ENCODE data around the gene ARHGEF7.

ARHGEF7 gene

DNA sequence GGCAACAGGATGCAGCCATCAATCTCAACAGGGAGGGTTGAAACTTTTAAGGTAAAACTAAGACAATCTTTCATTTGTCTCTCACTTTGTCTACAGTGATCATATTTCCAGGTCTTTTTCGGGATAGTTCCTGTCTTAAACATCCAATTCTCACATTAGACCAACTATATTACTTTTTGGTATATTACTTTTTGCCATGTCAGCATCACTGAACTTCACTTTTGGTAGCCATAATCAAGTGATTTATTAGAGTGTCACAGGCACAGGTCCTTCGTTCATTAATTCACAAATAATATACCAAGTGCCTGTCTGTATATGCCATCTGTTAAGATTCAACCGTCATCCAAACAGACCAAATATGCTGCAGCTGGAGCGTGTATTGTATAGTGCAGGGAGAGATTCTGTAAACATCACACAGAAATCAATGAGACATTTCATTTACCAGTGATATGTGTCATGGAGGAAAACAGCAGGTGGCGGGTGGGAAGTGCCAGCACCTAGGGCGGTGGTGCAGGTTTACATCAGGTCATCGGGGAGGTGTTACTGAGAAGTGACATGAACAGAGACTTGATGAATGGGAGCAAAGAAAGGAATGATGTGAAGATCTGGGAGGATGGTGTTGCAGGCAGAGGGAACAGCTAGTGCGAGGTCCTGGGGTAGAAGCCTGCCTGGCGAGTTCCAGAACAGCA is 24.9 kb downstream of the ARHGEF7 start:
- no peak for DNase-seq

DNA sequence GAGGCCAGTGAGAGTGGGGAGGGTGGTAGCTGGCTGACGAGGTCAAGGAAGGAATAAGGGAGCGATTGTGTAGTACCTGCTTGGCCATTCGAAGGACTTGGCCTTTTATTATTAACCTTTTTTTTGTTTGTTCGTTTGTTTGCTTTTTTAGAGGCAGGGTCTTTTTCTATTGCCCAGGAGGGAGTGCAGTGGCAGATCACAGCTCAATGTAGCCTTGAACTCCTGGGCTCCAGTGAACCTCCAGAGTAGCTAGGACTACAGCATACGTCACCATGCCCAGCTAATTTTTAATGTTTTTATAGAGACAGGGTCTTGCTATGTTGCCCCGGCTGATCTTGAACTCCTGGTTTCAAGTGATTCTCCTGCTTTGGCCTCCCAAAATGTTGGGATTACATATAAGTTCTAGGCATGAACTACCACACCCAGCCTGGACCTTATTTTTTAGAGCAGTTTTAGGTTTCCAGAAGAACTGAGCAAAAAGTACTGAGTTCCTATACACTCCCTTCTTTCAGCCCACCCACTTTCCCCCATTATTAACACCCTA is 25.5 kb downstream of the ARHGEF7 start:
- no peak for DNase-seq

GRCh38 chr13:111142472-111142871 is 27.4 kb downstream of the ARHGEF7 start:
- DNase-seq, result no peak

- DNase-seq, result no peak
Observed at GRCh38 chr13:111143865-111144540, 28.9 kb downstream of the ARHGEF7 start.

DNA sequence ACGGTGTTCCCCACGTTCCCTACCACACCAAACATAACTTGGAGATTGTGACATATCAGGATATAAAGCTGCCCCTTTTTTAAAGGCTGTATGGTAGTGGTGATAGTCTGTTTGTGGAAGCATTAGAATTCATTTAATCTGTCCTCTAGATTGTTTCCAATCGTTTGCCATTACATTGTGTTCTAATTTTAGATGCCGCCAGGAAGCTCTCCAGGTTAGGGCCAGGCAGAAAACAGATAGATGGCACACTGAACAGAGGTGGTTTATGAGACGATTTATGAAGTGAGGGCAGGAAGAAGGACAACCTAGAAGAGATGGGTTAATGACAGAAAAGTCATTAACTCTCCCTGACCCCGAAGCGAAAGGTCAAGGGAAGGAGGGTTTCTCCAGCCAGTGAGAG is 30.0 kb downstream of the ARHGEF7 start:
- DNase-seq, result no peak

- DNase-seq, result no peak
Observed at GRCh38 chr13:111145506-111145905, 30.4 kb downstream of the ARHGEF7 start.

- no peak for DNase-seq
Observed at GRCh38 chr13:111152844-111153243, 37.7 kb downstream of the ARHGEF7 start.

- DNase-seq, result peak; percentile 94
Observed at GRCh38 chr13:111153279-111153976, 38.3 kb downstream of the ARHGEF7 start.

DNA sequence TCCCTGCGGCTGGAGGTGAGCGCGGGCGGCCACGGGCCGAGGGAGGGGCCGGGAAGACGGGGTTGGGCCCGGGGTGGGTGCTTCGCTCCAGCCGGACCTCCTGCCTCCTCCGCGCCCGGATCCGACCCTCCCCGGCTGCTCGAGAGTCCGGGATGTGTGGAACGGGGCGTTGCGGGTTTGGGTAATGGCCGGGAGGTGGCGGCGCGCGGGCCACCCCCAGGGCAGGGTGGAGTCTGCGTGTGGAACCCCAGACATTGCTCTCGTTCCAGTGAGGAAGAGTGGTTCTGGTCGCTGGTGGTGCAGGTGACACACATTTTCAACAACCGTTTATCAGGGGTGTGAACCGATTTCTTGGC is 38.8 kb downstream of the ARHGEF7 start:
- peak; percentile 33 to 40 for DNase-seq

DNA sequence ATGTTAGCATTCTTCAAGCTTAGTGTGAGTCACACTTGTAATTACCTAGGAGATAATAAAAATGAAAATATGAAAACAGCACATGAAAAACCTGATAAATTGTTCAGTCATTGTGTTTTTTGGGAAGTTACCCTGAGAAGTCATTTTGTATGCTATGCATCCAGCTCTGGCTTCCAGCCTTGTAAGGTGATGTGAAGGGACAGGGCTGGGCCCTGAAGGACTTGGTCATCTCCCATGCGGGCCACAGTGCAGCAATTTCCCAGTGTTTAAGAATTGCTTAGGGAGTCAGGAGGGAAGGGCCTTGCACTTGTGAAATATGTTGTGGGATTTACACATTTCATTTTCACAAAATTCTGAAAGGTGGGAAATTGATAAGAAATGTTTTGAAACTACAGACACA is 41.3 kb downstream of the ARHGEF7 start:
- no peak for DNase-seq

- DNase-seq, result no peak
Observed at GRCh38 chr13:111158136-111158805, 43.2 kb downstream of the ARHGEF7 start.

DNA sequence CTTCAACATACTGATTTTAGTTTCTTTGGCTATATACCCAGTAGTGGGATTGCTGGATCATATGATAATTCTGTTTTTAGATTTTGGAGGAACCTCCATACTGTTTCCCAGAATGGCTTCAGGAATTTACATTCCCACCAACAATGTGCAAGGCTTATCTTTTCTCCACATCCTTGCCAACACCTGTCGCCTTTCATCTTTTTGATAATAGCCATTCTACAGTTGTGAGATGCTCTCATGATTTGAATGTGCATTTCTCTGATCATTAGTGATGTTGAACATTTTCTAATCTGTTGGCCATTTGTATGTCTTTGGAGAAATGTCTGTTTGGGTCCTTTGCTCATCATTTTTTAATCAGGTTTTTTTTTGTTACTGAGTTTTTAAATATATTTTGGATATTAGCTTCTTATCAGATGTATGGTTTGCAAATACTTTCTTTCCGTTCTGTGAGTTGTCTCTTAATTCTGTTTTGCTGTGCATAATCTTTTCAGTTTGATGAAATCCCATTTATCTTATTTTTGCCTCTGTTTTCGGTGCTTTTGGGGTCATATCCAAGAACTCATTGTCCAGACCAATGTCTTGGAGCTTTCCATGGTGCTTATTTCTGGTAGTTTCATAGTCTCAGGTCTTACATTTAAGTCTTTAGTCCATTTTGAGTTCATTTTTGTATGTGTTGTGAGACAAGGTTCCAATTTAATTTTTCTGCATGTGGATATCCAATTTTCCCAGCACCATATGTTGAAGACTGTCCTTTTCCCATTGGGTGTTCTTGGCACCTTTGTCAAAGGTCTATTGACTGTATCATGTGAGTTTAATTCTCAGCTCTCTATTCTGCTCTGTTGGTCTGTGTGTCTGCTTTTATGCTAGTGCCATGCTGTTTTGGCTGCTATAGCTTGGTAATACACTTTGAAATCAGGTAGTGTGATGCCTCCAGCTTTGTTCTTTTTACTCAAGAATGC is 44.5 kb downstream of the ARHGEF7 start:
- no peak for DNase-seq

GRCh38 chr13:111160648-111161047 is 45.5 kb downstream of the ARHGEF7 start:
- DNase-seq, result no peak

DNA sequence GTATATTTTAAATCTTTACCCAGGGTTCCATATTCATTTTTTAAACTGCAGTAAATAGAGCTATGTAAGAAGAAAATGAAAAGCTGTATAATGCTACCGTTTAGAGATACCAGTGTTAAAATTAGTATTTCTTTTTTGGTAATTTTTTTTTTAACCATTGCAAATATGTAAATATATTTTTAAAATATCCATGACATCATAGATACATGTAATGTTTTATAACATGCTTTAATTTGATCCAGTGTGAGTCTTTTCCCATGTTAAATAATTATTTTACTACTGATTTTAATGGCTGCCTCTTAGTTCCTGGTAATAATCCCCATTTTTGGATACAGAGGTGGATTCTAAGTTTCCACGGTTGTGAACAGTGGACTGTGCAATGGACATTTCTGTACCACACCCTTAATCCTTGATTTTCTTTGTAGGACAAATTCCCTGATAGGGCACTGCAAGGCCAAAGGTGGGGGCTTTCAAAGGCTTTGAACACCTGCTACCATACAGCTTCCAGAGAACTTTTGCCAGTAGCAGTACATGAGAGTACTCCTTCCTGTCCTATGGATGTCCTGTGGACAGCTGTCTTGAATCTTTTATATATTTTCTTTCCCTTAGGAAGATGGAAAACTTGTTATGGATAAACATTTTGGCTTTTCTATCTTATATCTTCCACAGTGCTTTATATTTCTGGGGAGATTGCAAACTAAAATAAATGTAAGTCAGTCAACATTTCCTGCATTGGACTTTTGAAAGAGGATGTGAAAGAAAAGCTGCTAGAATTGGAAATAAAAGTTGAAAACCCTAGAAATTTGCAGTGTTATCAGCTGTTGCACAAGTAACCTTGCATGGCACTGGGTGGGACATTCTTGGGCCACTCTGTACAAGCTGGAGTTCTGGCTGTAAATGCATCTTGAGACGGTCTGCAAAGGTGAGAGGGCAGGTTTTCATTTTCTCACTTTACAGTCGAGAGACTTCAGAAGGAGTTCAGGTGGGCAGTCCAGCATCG is 46.8 kb downstream of the ARHGEF7 start:
- DNase-seq, result no peak

DNA sequence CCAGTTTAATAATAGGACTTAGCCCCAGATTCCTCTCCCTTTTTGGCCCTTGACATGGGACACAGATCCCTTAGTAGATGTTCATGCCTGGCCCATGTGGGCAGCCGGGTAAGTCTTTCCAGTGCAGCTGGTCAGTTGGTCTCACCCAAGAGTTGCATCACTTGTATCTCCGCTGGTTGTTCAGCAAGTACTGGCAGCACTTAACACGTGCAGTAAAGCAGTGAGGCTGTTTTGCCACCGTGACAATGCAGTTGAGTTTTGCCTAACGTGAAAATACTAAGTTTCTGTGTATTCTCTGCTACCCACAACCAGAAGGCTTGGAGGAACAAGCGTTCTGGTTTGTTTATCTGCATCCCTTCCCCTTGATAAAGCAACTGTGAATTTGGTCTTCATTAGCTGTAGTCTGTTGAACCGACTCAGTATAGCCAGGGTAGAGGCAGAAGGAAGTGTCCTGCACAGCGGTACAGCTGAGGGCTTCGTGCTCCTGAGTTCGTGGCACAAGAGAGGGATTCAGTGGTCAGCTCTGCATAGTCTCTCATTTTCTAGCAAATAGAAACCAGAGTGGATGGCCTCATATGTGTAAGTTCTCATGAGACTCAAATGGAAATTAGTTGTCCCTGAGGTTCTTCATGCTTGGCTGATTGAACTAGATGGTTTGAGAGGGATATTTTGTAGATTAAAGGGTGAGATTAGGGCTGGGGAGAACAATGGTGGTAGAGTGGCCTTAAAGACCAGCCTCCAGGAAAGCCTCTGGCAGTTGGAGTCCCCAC is 50.3 kb downstream of the ARHGEF7 start:
- no peak for DNase-seq

GRCh38 chr13:111166882-111167675 is 52.0 kb downstream of the ARHGEF7 start:
- DNase-seq, result no peak

DNA sequence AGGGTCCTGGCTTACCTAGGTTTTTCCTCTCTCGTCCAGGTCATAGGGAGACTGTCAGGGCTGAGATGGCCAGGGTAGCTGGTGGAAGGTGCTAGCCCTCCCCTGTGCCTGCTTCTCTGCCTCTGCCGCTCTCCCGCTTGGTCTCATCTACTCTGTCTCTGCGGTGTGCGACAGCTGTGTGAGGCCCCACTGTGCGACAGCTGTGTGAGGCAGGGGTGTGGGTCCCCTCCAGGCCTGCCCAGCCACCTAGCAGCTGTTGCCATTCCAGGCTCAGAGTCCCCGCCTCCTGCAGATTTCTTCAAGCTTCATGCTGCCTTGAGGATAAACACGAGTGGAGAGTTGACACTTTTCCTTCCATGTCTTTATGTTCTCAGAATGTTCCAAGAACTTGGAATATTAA is 53.0 kb downstream of the ARHGEF7 start:
- no peak for DNase-seq

DNA sequence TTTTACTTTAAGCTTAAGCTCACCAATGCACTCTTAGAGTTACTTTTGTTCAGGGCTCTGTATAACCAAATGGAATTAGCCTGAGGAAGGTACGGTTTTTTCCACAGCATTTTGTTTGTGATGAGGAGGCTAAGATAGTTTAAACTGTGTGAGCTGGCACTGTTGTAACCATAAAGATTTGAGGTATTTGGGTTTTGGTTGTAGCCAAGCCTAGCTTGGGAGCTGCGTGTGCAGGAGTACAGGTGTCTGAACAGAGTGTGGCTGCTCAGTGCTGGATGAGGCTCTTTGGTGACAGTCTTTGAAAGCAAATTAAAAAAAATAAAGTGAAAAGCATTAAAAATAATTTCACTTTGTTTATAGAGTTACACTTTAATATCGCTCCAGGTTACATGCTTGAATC is 56.0 kb downstream of the ARHGEF7 start:
- DNase-seq, result no peak

GRCh38 chr13:111171629-111172028 is 56.5 kb downstream of the ARHGEF7 start:
- DNase-seq, result no peak
